SK-N-SH treated with all-trans-retinoic acid at 6 μM for 48 hours (cell line): ENCODE results near the gene PDE4B.

Experiments
- ARNTL ChIP-seq: fragments of 450-650 bp; formaldehyde crosslinking; IDR thresholded peaks from 2 replicates; pipeline ENCODE4 v1.5.0; 2020; ENCODE audit warnings: low read depth, mild to moderate bottlenecking, moderate library complexity, borderline replicate concordance
- CREB5 ChIP-seq: fragments of 250-450 bp; sonication (Bioruptor Pico); IDR thresholded peaks from 2 replicates; pipeline ENCODE4 v1.5.1; 2020; ENCODE audit warnings: low read depth, mild to moderate bottlenecking, moderate library complexity
- OSR1 ChIP-seq: fragments of 250-450 bp; sonication (Bioruptor Pico); IDR thresholded peaks from 2 replicates; pipeline ENCODE4 v1.8.0; 2022; ENCODE audit warnings: moderate library complexity, mild to moderate bottlenecking, inconsistent platforms
- PATZ1 ChIP-seq: fragments of 250-450 bp; sonication (Bioruptor Pico); IDR thresholded peaks from 2 replicates; pipeline ENCODE4 v1.8.0; 2020; ENCODE audit warnings: mild to moderate bottlenecking, moderate library complexity, borderline replicate concordance
- RARB ChIP-seq: fragments of 250-450 bp; sonication (Bioruptor Pico); IDR thresholded peaks from 2 replicates; pipeline ENCODE4 v1.8.0; 2021; ENCODE audit warnings: mild to moderate bottlenecking, moderate library complexity
- ZFP3 ChIP-seq: fragments of 250-450 bp; sonication (Bioruptor Pico); IDR thresholded peaks from 2 replicates; pipeline ENCODE4 v1.5.0; 2020; ENCODE audit warnings: mild to moderate bottlenecking, moderate library complexity
- ZFP30 ChIP-seq: fragments of 450-650 bp; formaldehyde crosslinking; IDR thresholded peaks from 2 replicates; pipeline ENCODE4 v1.5.0; 2022; ENCODE audit warnings: mild to moderate bottlenecking, moderate library complexity
- ZNF565 ChIP-seq: fragments of 450-650 bp; formaldehyde crosslinking; conservative IDR thresholded peaks from 2 replicates; pipeline ENCODE4 v1.5.0; 2020; ENCODE audit warnings: low read depth, mild to moderate bottlenecking, moderate library complexity
- ZNF70 ChIP-seq: fragments of 450-650 bp; formaldehyde crosslinking; IDR thresholded peaks from 2 replicates; pipeline ENCODE4 v1.5.0; 2020; ENCODE audit warnings: mild to moderate bottlenecking, moderate library complexity

- TF ChIP-seq ARNTL, result no peak
- TF ChIP-seq ZNF565 (CRISPR knock-in tag), result no peak
- no peak for TF ChIP-seq ZFP30 (CRISPR knock-in tag)
- no peak for TF ChIP-seq CREB5 (CRISPR knock-in tag)
- TF ChIP-seq ZFP3 (CRISPR knock-in tag), result no peak
- no peak for TF ChIP-seq ZNF70
- TF ChIP-seq OSR1 (CRISPR knock-in tag), result no peak
- TF ChIP-seq PATZ1, result no peak
- TF ChIP-seq RARB, result no peak
These were observed 320.2 kb downstream of the PDE4B start for GRCh38 chr1:66112744-66113400.
